HG03565 (cell line): Measurements from ENCODE around the gene ZDHHC14.
A peak's percentile ranks its signal among the peaks of the same experiment; 100 is the strongest.
"Not testable (repeated sequence)": the region's sequence is repeated elsewhere in the genome, so short reads cannot be mapped to it uniquely, and the experiment has no call there.

Experiments
- ATAC-seq: cut with Tn5 transposase; IDR thresholded peaks from one replicate; pipeline ENCODE4 v1.9.1; 2021; ENCODE audit warnings: mild to moderate bottlenecking, moderate library complexity; ENCODE audit not compliant: unreplicated experiment

The ZDHHC14 gene

DNA sequence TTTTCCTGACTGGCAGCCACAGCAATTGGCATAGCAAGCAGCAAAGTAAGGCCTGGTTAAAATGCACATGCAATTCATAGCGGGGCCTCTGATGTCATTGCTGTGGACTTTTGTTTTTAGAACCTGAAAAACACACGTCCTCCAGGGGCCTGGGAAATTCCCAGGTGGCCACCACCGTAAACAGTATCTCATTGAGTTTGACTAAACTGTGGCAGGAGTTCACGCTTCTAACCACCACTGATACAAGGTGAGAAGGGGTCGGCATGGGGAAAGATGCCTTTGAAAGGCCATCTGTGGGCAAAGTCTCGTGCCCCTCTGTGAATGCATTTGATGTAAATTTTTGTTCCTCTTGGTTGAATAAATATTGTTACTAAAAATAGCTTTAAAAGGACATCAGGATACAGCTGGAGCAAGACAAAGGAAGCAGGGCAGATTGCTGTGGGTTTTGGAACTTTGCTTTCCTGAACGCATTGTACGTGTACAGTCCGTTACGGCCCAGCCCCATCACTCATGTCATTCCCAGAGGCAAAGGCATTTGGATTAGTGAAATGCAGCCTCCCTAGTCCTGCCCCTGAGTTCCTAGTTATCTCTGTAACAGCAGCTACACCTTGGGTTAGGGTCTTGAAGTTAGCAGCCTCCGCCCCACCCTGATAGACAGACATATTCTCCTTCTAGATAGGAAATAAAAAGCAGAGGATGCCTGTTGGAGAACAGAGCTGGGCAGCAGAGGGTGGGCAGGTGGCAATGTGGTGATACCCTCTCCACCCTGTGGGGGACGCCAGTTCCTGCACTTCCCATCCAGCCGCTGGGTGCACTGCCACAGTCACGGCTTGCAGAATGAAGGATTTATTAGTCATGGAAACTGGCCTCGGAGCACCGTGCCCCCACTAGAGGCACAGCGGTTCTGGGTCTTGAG lies 80.3 kb downstream of the ZDHHC14 start:
- ATAC-seq, result peak; percentile 47

DNA sequence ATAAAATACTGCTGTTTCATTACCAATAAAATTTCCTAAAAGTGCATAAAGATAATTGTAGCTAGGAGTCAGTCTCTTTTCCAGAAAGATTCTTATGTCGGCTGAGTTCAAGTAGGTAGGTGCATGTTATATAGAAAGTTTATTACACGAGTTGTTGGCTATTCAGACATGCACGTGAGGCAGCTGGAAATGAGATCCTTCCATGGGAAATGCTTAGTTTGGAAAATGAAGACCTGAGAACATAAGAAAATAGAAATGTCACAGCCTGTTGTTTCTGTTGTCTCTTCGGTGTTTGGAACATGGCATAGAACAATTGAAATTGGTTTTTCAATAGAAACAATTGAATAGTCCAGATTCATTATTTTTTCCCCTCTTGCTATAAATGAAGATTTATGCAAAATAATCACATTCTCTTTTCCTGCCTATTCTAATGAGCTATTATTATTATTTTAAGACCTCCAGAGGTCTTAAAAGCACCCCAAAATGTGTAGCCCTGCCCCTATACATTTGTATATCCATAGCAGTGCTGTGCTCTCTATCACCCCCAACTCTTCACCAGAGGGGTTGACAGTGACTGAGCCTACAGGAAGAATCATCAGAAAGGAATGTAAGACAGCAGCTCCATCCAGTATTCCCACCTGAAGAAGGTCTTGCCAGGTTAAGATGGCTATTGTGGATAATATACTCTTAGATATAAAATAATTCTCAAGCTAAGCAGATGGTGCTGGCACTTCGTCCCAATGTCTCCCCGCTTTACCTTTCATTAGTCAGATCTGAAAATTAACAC lies 82.2 kb downstream of the ZDHHC14 start:
- ATAC-seq, result no peak

DNA sequence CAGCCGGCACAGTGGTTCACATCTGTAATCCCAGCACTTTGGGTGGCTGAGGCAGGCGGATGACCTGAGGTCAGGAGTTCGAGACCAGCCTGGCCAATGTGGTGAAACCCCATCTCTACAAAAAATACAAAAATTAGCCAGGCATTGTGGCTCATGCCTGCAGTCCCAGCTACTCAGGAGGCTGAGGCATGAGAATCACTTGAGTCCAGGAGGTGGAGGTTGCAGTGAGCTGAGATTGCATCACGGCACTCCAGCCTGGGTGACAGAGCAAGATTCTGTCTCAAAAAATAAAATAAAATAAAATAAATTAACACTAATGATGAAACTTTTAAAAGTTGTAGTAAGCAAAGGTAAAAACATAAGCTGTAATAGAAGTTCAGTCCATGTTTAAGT lies 82.7 kb downstream of the ZDHHC14 start:
- ATAC-seq, result not testable (repeated sequence)

DNA sequence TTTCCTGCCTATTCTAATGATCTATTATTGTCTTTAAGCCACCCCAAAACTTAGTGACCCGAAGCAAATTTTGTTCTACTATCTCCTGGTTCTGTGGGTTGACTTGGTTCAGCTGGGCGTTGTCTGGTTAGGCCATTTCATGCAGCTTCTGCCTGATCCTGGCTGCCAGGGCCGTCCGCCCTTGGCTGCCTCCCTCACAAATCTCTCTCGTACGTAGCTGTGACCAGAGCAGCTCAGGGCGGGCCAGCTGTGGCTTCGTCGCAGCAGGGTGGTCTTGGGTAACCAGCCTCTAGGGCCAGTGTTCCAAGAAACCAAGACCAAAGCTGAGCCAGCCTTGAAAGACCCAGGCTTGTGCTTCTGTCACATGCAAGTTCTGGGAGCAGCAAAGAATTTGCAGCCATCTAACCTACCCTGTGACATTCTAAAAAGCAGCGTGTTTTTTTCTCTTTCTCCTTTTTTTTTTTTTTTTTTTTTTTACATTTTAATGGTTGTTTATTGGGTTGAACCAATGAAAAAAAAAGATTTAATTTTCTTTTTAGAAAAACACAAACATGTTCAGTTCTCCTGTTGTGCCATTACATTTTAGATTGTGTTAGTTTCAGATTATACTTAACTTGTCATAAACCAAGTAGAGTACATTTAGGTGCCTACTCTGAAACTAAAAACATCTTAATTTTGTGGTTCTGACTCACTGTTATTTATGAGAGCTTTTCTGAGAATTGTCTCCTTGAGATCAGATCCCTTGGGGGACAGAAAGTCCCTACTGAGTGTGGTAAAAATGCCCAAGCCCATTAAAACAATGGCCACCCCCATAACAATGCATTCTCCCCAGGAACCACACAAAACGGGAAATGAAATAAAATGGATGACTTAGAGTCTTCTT lies 83.9 kb downstream of the ZDHHC14 start:
- peak; percentile 57 for ATAC-seq

DNA sequence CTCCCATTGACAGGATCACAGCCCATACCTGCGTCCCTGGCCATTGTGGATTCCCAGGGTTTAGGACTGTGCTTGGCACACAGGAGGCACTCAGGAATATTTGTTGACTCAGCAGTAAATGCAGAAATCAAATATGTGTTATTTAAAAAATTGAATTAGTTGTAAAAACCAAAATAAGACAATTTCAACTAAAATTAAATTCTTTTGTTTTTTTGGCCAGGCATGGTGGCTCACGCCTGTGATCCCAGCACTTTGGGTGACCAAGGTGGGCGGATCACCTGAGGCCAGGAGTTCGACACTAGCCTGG lies 85.3 kb downstream of the ZDHHC14 start:
- no peak for ATAC-seq

DNA sequence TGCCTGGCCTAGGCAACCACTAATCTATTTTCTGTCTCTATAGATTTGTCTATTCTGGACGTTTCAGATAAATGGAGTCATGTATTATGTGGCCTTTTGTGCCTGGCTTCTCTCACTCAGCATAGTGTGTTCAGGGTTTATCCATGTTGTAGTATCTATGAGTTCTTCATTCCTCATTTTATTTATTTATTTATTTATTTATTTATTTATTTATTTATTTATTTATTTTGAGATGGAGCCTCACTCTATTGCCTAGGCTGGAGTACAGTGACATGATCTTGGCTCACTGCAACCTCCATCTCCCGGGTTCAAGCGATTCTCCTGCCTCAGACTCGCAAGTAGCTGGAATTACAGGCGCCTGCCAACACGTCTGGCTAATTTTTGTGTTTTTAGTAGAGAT lies 86.3 kb downstream of the ZDHHC14 start:
- ATAC-seq, result not testable (repeated sequence)

DNA sequence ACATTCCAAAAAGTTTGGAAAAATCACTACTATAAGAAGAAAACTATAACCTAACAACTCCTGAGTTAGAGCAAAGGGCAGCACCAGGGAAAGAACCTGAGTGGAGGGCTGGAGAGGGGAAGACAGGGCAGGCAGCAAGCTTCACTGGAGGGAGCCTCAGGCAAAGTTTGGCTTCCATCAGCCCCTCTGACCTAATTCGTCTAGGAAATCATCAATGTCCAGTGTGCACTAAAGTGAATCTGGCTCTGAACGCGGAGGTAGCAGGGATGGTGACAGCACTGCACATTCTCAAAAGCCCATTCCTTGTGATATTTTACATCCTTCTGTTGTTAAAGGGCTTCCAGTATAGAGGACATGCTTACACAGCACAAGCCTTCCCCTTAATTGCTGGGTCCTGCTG lies 87.1 kb downstream of the ZDHHC14 start:
- no peak for ATAC-seq

DNA sequence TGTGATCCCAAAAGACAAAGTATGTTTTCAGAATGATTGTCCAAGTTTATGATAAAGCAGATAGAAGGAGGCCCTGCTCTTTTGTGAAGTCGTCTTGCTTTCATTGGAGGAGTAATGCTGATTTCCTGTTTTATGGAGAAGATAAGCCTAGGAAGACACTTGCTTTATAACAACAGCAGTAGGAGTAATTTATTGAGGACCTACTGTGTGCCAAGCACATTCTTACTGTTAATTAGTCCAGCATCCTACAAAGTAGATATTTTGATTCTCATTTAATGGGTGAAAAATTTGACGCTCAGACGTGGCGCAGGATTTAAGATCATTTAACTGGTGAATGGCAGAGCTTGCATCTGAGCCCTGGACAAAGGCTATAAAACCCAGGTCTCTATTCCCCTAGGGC lies 87.6 kb downstream of the ZDHHC14 start:
- ATAC-seq, result no peak

DNA sequence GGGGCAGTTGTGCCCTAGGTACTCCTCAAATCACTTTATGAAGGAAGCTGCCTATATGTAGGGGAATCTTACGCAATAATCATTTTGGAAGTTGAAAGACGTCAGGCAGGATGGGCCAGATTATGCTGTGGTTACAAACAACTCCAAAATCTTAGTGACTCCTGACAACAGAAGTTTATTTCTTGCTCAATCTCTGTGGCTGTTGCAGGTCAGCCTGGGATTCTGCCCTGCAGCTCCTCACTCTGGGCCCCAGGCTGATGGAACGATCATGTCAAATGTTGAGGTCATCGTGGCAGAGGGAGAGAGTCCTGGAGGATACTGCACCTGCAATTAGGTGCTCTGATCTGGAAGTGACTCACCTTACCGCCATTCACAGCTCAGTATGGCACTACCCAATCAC lies 88.4 kb downstream of the ZDHHC14 start:
- ATAC-seq, result no peak

DNA sequence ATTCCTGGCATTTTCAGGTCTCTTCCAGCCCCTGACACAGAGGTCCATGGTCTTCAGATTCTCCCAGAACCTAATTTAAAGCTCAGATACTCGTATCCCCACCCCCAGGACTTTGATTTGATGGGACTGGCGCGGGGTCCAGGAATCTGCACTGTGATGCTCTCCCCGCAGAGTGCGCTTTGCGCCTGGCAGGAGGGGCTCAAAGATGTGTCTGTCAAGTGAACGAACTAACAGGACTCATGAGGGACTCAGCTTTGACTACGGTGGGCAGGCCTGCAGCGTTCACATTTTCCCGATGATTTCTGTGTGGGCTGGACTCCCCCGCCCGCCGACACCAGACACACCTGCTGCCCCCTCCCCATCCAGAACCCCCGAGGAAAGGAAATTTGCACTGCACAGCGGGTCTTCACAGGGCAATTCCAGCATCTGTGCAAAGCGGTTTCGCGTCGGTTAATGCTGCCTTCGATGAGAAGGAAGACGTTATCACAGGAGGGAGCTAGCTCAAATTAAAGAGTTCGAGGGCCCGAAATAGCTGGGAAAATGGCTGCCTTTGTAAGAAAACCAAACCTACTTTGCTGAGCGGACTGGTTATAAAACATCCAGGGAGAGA lies 90.2 kb downstream of the ZDHHC14 start:
- ATAC-seq, result no peak

DNA sequence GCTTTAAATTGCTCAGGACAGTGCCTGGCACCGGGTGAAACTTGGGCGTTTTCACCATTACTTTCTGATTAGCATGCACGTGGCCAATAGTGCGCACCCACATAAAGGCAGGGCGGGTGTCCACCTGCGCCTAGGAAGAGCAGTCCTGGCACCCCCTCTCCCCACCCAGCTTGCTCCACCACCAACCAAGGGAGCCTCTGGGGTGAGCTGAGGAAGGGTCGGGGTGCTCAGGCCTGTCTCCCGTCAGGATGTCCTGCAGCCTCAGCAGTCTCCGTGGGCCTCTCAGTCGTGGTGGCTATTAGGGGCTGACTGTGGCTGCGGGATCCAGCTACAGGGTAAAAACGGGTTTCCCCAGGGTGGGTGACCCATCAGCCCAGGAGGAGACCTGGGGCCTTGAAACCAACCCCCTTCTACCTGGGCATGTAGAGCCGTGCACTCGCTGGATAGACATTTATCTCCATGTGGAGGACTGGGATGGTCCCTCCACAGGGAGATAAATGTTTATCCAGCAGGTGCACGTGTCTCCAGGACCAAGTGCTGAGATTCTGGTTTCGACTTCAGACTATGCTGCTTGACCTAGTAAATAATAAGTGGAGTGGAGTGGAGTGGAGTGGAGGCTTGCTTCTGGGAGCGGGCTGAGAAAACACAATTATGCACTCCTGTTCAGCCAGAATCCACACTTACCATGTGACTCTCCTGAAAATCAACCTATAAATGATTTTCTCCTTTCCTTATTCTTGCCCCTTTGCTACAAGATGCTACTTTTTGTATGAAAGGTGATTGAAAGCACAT lies 91.1 kb downstream of the ZDHHC14 start:
- no peak for ATAC-seq

DNA sequence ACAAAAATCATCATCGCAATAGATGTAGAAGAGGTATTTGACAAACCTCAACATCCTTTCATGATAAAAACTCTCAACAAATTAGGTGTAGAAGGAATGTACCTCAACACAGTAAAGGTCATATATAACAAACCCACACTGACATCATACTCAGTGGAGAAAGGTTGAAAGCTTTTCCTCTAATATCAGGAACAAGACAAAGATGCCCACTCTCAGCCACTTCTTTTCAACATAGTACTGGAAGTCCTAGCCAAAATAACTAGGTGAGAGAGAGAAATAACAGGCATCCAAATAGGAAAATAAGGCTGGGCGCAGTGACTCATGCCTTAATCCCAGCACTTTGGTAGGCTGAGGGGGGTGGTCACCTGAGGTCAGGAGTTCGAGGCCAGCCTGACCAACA lies 95.8 kb downstream of the ZDHHC14 start:
- no peak for ATAC-seq

DNA sequence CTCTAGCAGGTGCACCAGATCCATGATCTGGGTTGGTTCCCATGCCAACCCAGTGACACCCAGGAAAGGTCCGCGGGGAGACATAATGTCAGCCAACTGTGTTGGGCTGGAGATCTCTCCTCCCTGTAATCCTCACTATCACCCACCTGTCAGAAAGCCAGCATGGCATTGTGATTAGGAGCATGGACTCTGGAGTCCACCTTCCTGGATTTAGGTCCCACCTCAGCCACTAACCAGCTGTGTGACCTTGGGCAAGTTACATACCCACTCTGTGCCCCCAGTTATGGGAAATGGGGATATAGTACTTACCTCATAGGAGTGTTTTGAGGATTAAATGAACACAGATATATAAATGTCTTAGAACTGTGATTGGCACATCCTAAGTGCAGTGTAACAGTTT lies 97.9 kb downstream of the ZDHHC14 start:
- no peak for ATAC-seq

DNA sequence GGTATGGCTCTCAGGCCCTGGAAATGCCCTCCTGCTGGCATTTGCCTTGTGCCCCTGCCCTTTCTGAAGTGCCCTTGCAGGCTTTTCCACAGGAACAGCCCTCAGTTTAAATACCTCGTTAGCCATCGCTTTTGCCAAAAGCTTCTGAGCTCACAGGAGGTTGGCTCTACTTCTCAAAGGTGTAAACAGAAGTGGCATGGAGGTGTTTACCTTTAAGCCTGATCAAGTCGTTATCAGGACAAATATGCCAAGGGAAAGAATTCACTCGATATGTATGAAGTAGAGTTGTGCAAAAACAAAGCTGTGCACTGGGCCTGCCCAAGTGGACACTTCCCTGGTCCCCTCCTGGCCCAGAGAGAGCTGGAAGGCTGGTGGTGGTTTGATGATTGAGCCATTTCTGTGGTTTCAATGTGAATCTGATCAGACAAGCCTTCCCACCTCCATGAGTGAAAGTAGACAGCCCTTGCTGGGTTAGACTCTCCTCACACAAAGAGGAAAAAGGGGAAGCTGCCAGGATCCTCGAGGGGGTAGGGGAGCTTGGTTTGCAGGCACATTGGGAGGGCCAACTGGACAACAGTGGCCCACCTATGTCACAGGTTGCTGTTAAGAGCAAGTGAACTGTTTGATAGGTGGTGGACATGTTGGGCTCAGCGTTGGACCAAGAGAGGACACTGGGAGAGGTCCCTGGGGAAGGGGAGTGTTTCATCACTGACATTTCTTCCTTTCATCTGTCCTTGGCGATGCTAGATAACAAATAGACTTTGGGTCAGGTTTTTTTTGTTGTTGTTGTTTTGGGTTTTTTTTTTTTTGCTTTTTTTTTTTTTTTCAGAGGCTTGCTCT lies 98.7 kb downstream of the ZDHHC14 start:
- no peak for ATAC-seq

DNA sequence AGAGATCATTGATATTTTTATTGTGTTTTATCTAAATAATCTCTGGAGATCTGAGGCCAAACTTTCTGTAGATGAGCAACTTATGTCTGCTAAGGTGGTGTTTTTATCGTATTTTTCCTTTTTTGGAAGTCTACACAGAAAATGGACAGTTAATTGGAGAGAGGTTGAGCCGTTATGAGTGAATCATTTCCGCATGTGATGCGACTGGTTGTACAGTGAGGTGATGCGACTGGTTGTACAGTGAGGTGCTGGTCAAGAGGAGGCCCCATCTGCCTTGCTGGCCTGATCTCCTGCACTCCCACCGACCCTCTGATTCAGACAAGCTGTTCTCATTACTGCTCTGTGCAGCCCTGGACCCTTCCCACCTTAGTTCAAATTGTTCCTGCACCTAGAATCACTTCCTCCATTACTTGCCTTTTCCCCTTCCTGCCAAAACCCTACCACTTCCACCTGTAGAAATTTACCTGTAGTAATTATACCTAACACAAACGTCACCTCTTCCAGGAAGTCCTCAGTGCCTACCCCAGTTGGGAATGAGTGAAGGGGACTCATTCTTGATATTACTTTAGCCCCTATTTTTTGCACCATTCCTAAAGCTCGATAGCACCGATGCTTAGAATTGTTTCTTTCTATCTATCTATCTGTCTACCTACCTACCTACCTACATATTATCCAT lies 100.3 kb downstream of the ZDHHC14 start:
- no peak for ATAC-seq

DNA sequence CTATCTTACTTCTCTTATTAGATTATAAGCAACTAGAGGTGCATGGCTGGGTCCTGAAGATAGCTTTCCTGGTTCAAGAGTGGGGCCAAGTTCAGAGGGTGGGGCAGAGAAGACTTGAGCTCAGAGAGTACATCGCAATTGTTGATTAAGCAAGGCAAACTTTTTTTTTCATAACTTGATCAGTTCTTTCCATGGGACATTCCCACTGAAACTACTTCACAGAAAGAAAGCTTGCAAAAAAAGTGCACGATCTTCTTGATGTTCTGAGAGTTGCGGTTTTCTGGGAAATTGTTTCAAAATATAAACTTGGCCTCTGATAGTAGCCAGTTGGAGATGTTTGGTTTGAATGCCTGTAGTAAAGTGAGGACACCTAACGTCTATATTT lies 100.9 kb downstream of the ZDHHC14 start:
- ATAC-seq, result no peak

DNA sequence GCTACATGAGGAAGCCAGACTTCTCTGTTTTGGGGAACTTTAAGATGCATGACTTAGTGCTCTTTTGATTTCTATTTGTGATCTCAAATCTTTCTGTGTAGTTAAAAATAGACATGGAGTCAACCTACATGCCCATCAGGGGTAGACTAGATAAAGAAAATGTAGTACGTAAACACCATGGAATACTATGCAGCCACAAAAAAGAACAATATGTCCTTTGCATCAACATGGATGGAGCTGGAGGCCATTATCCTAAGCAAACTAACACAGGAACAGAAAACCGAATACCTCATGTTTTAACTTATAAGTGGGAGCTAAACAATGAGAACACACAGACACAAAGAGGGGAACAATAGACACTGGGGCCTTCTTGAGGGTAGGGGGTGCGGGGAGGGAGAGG lies 102.8 kb downstream of the ZDHHC14 start:
- ATAC-seq, result no peak

DNA sequence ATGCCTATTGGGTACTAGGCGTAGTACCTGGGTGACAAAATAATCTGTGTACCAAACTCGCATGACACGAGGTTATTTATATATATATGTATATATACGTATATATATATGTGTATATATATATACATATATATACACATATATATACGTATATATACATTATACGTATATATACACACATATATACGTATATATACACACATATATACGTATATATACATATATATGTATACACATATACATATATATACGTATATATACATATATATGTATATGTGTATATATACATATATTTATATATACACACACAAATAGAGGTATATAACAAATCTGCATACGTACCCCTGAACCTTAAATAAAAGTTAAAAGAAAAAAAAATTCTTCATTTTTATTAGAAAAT lies 103.2 kb downstream of the ZDHHC14 start:
- no peak for ATAC-seq

DNA sequence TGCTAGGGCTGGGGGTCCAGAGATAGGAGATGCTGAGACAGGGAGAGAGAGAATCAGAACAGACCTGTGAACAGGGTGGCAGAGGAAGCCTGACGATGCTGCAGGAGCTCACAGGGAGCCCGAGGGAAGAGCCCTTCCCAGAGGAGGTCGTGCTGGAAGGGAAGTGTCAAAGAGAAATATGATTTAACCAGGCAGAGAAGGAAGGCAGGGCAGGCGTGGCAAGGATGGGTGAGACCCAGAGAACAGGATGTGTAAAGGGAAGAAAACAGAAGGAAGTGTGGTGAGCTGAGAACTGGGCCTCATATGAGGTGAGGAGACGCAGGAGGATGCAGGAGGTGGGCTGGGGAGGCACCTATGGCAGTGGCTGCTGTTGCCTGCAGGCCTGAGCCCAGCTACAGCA lies 105.6 kb downstream of the ZDHHC14 start:
- ATAC-seq, result no peak
